ENCODE results near the gene MCC. TPM values are rescaled to one million over a fixed set of nuclear protein-coding genes. Genes with fewer than 3 reads are reported as not detected.

Gene MCC
- total and polyA plus RNA-seq, 2 donors (not counting 1 experiment from before 2014, with no cell fraction given), result 3.2 to 41.3 TPM

GRCh38 chr5:113437111-113437510 is 51.1 kb downstream of the MCC start:
- Histone ChIP-seq H3K36me3 (ENCODE audit: control insufficient read depth, insufficient read depth, low read length) (no peaks in the 10 kb centered on the region), H3K4me1 (ENCODE audit: control insufficient read depth, extremely low read depth, insufficient read depth, low read length) (no peaks in the 10 kb centered on the region)
- no peak for TF ChIP-seq EZH2 (IDR thresholded peaks at IDR 0.05; ENCODE audit: low read length, missing control alignments)
- no peak for TF ChIP-seq CTCF (conservative IDR thresholded peaks at IDR 0.05 in 1 of 2, IDR thresholded peaks at IDR 0.05 in 1 of 2; ENCODE audit: low read depth in 1 of 2, low read length in 2 of 2)

GRCh38 chr5:113435575-113435974 is 52.7 kb downstream of the MCC start:
- DNase-seq (ENCODE audit: low read depth in 2 of 2), result no peak
- H3K27me3 ChIP-seq (ENCODE audit: control insufficient read depth, insufficient read depth, low read length), result no peaks in the 10 kb centered on the region
- no peaks in the 10 kb centered on the region for H3K9me3 ChIP-seq (ENCODE audit: control insufficient read depth, insufficient read depth, low read depth, low read length)
- no peak overlapping the region for H3K4me3 ChIP-seq (replicated peaks in 1 of 4; ENCODE audit: control extremely low read depth in 1 of 4, insufficient read depth in 1 of 4, low read depth in 3 of 4, low read length in 4 of 4)
- no peak overlapping the region for H3K4me2 ChIP-seq (ENCODE audit: extremely low read depth, insufficient read depth, low read length)
- H3K27ac ChIP-seq (ENCODE audit: insufficient read depth, low read length), result no peak overlapping the region
- no peaks in the 10 kb centered on the region for H3K36me3 ChIP-seq (ENCODE audit: control insufficient read depth, insufficient read depth, low read length)
- no peaks in the 10 kb centered on the region for H3K4me1 ChIP-seq (ENCODE audit: control insufficient read depth, extremely low read depth, insufficient read depth, low read length)
- no peak for TF ChIP-seq CTCF (conservative IDR thresholded peaks at IDR 0.05 in 1 of 2, IDR thresholded peaks at IDR 0.05 in 1 of 2; ENCODE audit: low read depth in 1 of 2, low read length in 2 of 2)
- no peak for TF ChIP-seq EZH2 (IDR thresholded peaks at IDR 0.05; ENCODE audit: low read length, missing control alignments)
- H3K79me2 ChIP-seq (ENCODE audit: control insufficient read depth, insufficient read depth, low read length), result no peaks in the 10 kb centered on the region
- no peak overlapping the region for H2AFZ ChIP-seq (ENCODE audit: low read length)
- no peak overlapping the region for H3K9ac ChIP-seq (ENCODE audit: insufficient read depth, low read length)
- H4K20me1 ChIP-seq (ENCODE audit: control insufficient read depth, extremely low read depth, insufficient read depth, low read length), result no peaks in the 10 kb centered on the region

More at GRCh38 chr5:113437111-113437510, 51.1 kb downstream of the MCC start:
- Histone ChIP-seq H3K27me3 (ENCODE audit: control insufficient read depth, insufficient read depth, low read length) (no peaks in the 10 kb centered on the region), H3K79me2 (ENCODE audit: control insufficient read depth, insufficient read depth, low read length) (no peaks in the 10 kb centered on the region), H3K27ac (ENCODE audit: insufficient read depth, low read length) (no peak overlapping the region), H3K9me3 (ENCODE audit: control insufficient read depth, insufficient read depth, low read depth, low read length) (no peaks in the 10 kb centered on the region), H4K20me1 (ENCODE audit: control insufficient read depth, extremely low read depth, insufficient read depth, low read length) (no peaks in the 10 kb centered on the region), H2AFZ (ENCODE audit: low read length) (no peak overlapping the region), H3K4me2 (ENCODE audit: extremely low read depth, insufficient read depth, low read length) (no peak overlapping the region), H3K9ac (ENCODE audit: insufficient read depth, low read length) (no peak overlapping the region), H3K4me3 (replicated peaks in 1 of 4; ENCODE audit: control extremely low read depth in 1 of 4, insufficient read depth in 1 of 4, low read depth in 3 of 4, low read length in 4 of 4) (no peak overlapping the region)
- no peak for DNase-seq (ENCODE audit: low read depth in 2 of 2)

- Histone ChIP-seq H3K27ac (ENCODE audit: insufficient read depth, low read length) (no peak within 1 kb of the TSS), H2AFZ (ENCODE audit: low read length) (no peak within 1 kb of the TSS), H3K9ac (ENCODE audit: insufficient read depth, low read length) (no peak within 1 kb of the TSS), H3K4me2 (ENCODE audit: extremely low read depth, insufficient read depth, low read length) (no peak within 1 kb of the TSS), H3K36me3 (ENCODE audit: control insufficient read depth, insufficient read depth, low read length) (no peaks in the 10 kb centered on the region), H3K9me3 (ENCODE audit: control insufficient read depth, insufficient read depth, low read depth, low read length) (no peaks in the 10 kb centered on the region), H3K4me1 (ENCODE audit: control insufficient read depth, extremely low read depth, insufficient read depth, low read length) (no peaks in the 10 kb centered on the region), H4K20me1 (ENCODE audit: control insufficient read depth, extremely low read depth, insufficient read depth, low read length) (no peaks in the 10 kb centered on the region), H3K79me2 (ENCODE audit: control insufficient read depth, insufficient read depth, low read length) (no peaks in the 10 kb centered on the region), H3K27me3 (ENCODE audit: control insufficient read depth, insufficient read depth, low read length) (no peaks in the 10 kb centered on the region), H3K4me3 (replicated peaks in 1 of 4; ENCODE audit: control extremely low read depth in 1 of 4, insufficient read depth in 1 of 4, low read depth in 3 of 4, low read length in 4 of 4) (no peak within 1 kb of the TSS)
- TF ChIP-seq CTCF (conservative IDR thresholded peaks at IDR 0.05 in 1 of 2, IDR thresholded peaks at IDR 0.05 in 1 of 2; ENCODE audit: low read depth in 1 of 2, low read length in 2 of 2) (no peak), EZH2 (IDR thresholded peaks at IDR 0.05; ENCODE audit: low read length, missing control alignments) (no peak)
- no peak for DNase-seq (ENCODE audit: low read depth in 2 of 2)
Measured at GRCh38 chr5:113434889-113435288, 53.4 kb downstream of the MCC start, which contains the start of gene TSSK1B. TSS of gene TSSK1B (minus strand) at chr5:113434989. CDS start at chr5:113434839, 150 bp downstream.
